K562 (cell line): ENCODE results near the gene HS3ST4. TPM values are rescaled to one million over a fixed set of nuclear protein-coding genes. Genes with fewer than 3 reads are reported as not detected.

Experiments
- ATAC-seq: fragments of 200-7000 bp; cut with Tn5 transposase; 3 replicates; pipeline ENCODE4 v1.9.1; 2020; ENCODE audit warnings: moderate library complexity
- BruUV-seq: library from RNA; stranded (reverse); fragments of 400-500 nt; replicated peaks from 2 replicates; lab custom pipeline; 2021; lab: Mats Ljungman, UMichigan
- CTCF ChIA-PET: fragments of 300-600 bp; formaldehyde crosslinking; extraction: SDS; loops from one replicate; lab custom pipeline; 2021; ENCODE audit warnings: low intra/inter-chr PET ratio; lab: Yijun Ruan, JAX
- POLR2A ChIA-PET: fragments of 300-600, 350-650 bp; sonication (Branson Sonifier 250); formaldehyde crosslinking; extraction: SDS; loops from one replicate; lab custom pipeline; 2021; ENCODE audit warnings: antibody characterized with exemption, inconsistent platforms; lab: Yijun Ruan, JAX
- DNase-seq, 4 experiments: peaks; one replicate each; pipeline versions ENCODE4 v3.0.0 to v3.0.0-alpha.2; 2011 to 2018; ENCODE audit warnings: low spot score in 3 of 4, mixed read lengths in 3 of 4; ENCODE audit errors: extremely low read depth in 1 of 4
- FAIRE-seq: peaks from 2 replicates; lab custom pipeline; 2011; peaks lifted over from hg19 to GRCh38; lab: Jason Lieb, UNC
- H2AFZ ChIP-seq: 2 replicates; pipeline ENCODE4 v1.6.0; 2011; ENCODE audit warnings: low read depth, low read length, control low read depth, inconsistent platforms
- H3K27ac ChIP-seq: fragments of 200-600 bp; 3 replicates; pipeline ENCODE4 v1.8.0; 2011; ENCODE audit warnings: low read depth, mild to moderate bottlenecking, control low read depth, inconsistent platforms, low read length, moderate library complexity, mixed read lengths; ENCODE audit errors: extremely low read depth
- H3K27me3 ChIP-seq, 2 experiments: fragments of 300-600 bp in 1 of 2; 2 replicates in 1 of 2; 3 replicates in 1 of 2; pipeline versions ENCODE4 v1.6.0 to v1.8.0; 2011; ENCODE audit warnings: inconsistent platforms in 2 of 2, low read length in 2 of 2, mild to moderate bottlenecking in 1 of 2, mixed read lengths in 1 of 2, moderate library complexity in 1 of 2; ENCODE audit not compliant: control insufficient read depth in 2 of 2, insufficient read depth in 2 of 2
- H3K36me3 ChIP-seq: fragments of 300-600 bp; 3 replicates; pipeline ENCODE4 v1.8.0; 2011; ENCODE audit warnings: mild to moderate bottlenecking, low read length, inconsistent platforms; ENCODE audit not compliant: control insufficient read depth, insufficient read depth
- H3K4me1 ChIP-seq, 2 experiments: fragments of 200-600 bp in 1 of 2; replicated peaks in 1 of 2; 2 replicates in 1 of 2; 3 replicates in 1 of 2; pipeline versions ENCODE4 v1.5.1 to v1.8.0; 2011; ENCODE audit warnings: inconsistent platforms in 2 of 2, low read length in 2 of 2, mild to moderate bottlenecking in 1 of 2, mixed read lengths in 1 of 2, moderate library complexity in 1 of 2; ENCODE audit not compliant: control insufficient read depth in 2 of 2, insufficient read depth in 2 of 2
- H3K4me2 ChIP-seq: 2 replicates; pipeline ENCODE4 v1.6.1; 2011; ENCODE audit warnings: low read length, control low read depth, inconsistent platforms, mixed read lengths; ENCODE audit not compliant: insufficient read depth
- H3K4me3 ChIP-seq: fragments of 200-600 bp; sonication (generic), shearing (Covaris generic); 2 replicates; pipeline ENCODE4 v1.5.1; 2016; ENCODE audit warnings: control low read depth, inconsistent platforms
- H3K79me2 ChIP-seq: fragments of 200-600 bp; 3 replicates; pipeline ENCODE4 v1.8.0; 2011; ENCODE audit warnings: low read length, inconsistent platforms; ENCODE audit not compliant: control insufficient read depth, insufficient read depth
- H3K9ac ChIP-seq, 2 experiments: 2 replicates each; pipeline versions ENCODE4 v1.6.0 to v1.6.1; 2011; ENCODE audit warnings: low read depth in 2 of 2, low read length in 2 of 2, control low read depth in 1 of 2, inconsistent platforms in 1 of 2, mild to moderate bottlenecking in 1 of 2, mixed read lengths in 1 of 2; ENCODE audit not compliant: insufficient read depth in 1 of 2
- H3K9me1 ChIP-seq: one replicate; pipeline ENCODE4 v1.6.0; 2011; ENCODE audit warnings: inconsistent platforms, mild to moderate bottlenecking, low read length, moderate library complexity; ENCODE audit not compliant: control insufficient read depth, insufficient read depth
- H3K9me3 ChIP-seq: replicated peaks from 2 replicates; pipeline ENCODE4 v1.5.1; 2011; ENCODE audit warnings: low read depth, low read length, inconsistent platforms; ENCODE audit not compliant: control insufficient read depth, insufficient read depth
- H4K20me1 ChIP-seq: replicated peaks from 2 replicates; pipeline ENCODE4 v1.6.1; 2011; ENCODE audit warnings: low read length, inconsistent platforms, mixed read lengths; ENCODE audit not compliant: control insufficient read depth, insufficient read depth
- BHLHE40 ChIP-seq: IDR thresholded peaks from 2 replicates; pipeline ENCODE4 v1.6.1; 2011; ENCODE audit warnings: low read length, improper control_type of control experiment
- CREB3L1 ChIP-seq: fragments of 450-650 bp; IDR thresholded peaks from 2 replicates; pipeline ENCODE4 v1.6.1; 2014; ENCODE audit warnings: low read depth, mild to moderate bottlenecking, moderate library complexity, borderline replicate concordance
- ETS2 ChIP-seq: IDR thresholded peaks from 2 replicates; pipeline ENCODE4 v1.6.1; 2016; ENCODE audit warnings: borderline replicate concordance, missing genetic modification characterization, mild to moderate bottlenecking, moderate library complexity, missing compliant biosample characterization; ENCODE audit not compliant: poor library complexity, severe bottlenecking
- HNRNPH1 ChIP-seq: fragments of 200-400 bp; formaldehyde crosslinking; optimal IDR thresholded peaks from 2 replicates; pipeline ENCODE3; 2017; ENCODE audit warnings: low read depth, mild to moderate bottlenecking, low read length, moderate library complexity
- MEF2A ChIP-seq: IDR thresholded peaks from 2 replicates; pipeline ENCODE4 v1.6.1; 2011; ENCODE audit warnings: low read depth, mild to moderate bottlenecking, low read length, moderate library complexity; ENCODE audit not compliant: control insufficient read depth
- MEIS2 ChIP-seq: fragments of 450-650 bp; IDR thresholded peaks from 2 replicates; pipeline ENCODE4 v1.6.1; 2014; ENCODE audit warnings: mild to moderate bottlenecking; ENCODE audit not compliant: partially characterized antibody
- MNT ChIP-seq, 2 experiments: fragments of 450-650 bp; conservative IDR thresholded peaks; 2 replicates each; pipeline ENCODE4 v1.6.1; 2017; ENCODE audit warnings: mild to moderate bottlenecking in 2 of 2, moderate library complexity in 2 of 2
- MXD1 ChIP-seq: fragments of 250-450 bp; sonication (Bioruptor Pico); IDR thresholded peaks from 2 replicates; pipeline ENCODE4 v1.8.0; 2021; ENCODE audit warnings: borderline replicate concordance, mild to moderate bottlenecking, moderate library complexity; ENCODE audit not compliant: poor library complexity, severe bottlenecking
- NFXL1 ChIP-seq: fragments of 450-650 bp; formaldehyde crosslinking; IDR thresholded peaks from 2 replicates; pipeline ENCODE4 v1.4.0; 2021; ENCODE audit warnings: mild to moderate bottlenecking
- PRMT5 ChIP-seq: sonication (generic); formaldehyde crosslinking; IDR thresholded peaks from 2 replicates; pipeline ENCODE4 v1.5.0; 2020; ENCODE audit warnings: missing genetic modification reagents
- SP2 ChIP-seq: IDR thresholded peaks from 2 replicates; pipeline ENCODE4 v1.6.1; 2011; ENCODE audit warnings: mild to moderate bottlenecking, low read depth, low read length, moderate library complexity; ENCODE audit not compliant: poor library complexity, severe bottlenecking; ENCODE audit errors: extremely low read depth
- U2AF2 ChIP-seq: fragments of 200-400 bp; formaldehyde crosslinking; optimal IDR thresholded peaks from 2 replicates; pipeline ENCODE3; 2017; ENCODE audit warnings: low read depth, mild to moderate bottlenecking, low read length
- USF2 ChIP-seq: sonication (generic); formaldehyde crosslinking; IDR thresholded peaks from 2 replicates; pipeline ENCODE4 v1.5.0; 2020; ENCODE audit warnings: missing genetic modification reagents
- ZBTB34 ChIP-seq: fragments of 250-450 bp; sonication (Bioruptor Pico); IDR thresholded peaks from 2 replicates; pipeline ENCODE4 v1.8.0; 2021; ENCODE audit warnings: mild to moderate bottlenecking, moderate library complexity
- ZC3H8 ChIP-seq: fragments of 450-650 bp; IDR thresholded peaks from 2 replicates; pipeline ENCODE4 v1.6.1; 2017
- ZNF707 ChIP-seq: fragments of 250-450 bp; sonication (Bioruptor Pico); conservative IDR thresholded peaks from 2 replicates; pipeline ENCODE4 v1.8.0; 2022; ENCODE audit warnings: inconsistent platforms, mild to moderate bottlenecking, moderate library complexity
- WGBS: fragments of 100-300 bp; shearing (Covaris generic); methylation state at CpG from one replicate; pipeline ENCODE4 v1.1.6; 2016; ENCODE audit warnings: low coverage, mixed read lengths; ENCODE audit not compliant: insufficient coverage; ENCODE audit errors: missing lambda C conversion rate; 5-methylcytosine and 5-hydroxymethylcytosine counted together
- in situ Hi-C: fragments of 300-500 bp; cut with MboI; formaldehyde crosslinking; loops from 4 replicates; pipeline ENCODE4 v1.15.0; 2018; ENCODE audit warnings: inconsistent platforms, mixed read lengths
- intact Hi-C: fragments of 100-400 bp; cut with micrococcal nuclease; formaldehyde crosslinking; loops from 2 replicates; pipeline ENCODE4 v1.14.2; 2022
- polyA plus RNA-seq, 8 experiments: library from polyadenylated mRNA; depleted of rRNA in 4 of 8; stranded (reverse) in 5 of 8; unstranded in 3 of 8; fragments of >200 nt; fragmentation: Nextera tagmentation in 2 of 8; fragmentation: Illumina TruSeq in 1 of 8; extraction: Ambion mirVana in 2 of 8; extraction: Trizol in 1 of 8; gene quantifications; 2 replicates each; pipeline versions ENCODE4 v1.2.1 to v1.2.3, GENCODE V29; 2011 to 2014; ENCODE audit warnings: inconsistent platforms in 1 of 8, missing spikeins in 1 of 8
- total RNA-seq, 7 experiments: library from RNA; depleted of rRNA in 6 of 7; stranded (reverse); fragments of >200 nt in 6 of 7; fragmentation: Illumina TruSeq in 2 of 7; extraction: Trizol in 2 of 7; gene quantifications; 2 replicates each; pipeline versions ENCODE4 v1.2.1 to v1.2.3, GENCODE V29; 2011 to 2021; ENCODE audit warnings: low replicate concordance in 1 of 7

Gene HS3ST4
- total and polyA plus RNA-seq, 9 of the 15 experiments (the other 6 are each of a cell fraction or from before 2014, with no cell fraction given) = not detected

- 0% methylated on average over 3 of the region's 3 CpGs for WGBS
- DNase-seq (no peak), FAIRE-seq (no peak), ATAC-seq (no peak)
- H3K27me3 ChIP-seq = no peaks in the 10 kb centered on the region; a peak in 1 of 5 replicates
- no peaks in the 10 kb centered on the region for H3K9me3 ChIP-seq
- ChIA-PET CTCF (no interaction called here), POLR2A (no interaction called here)
- no peaks in the 10 kb centered on the region for H3K79me2 ChIP-seq
- BruUV-seq = no TSS peak
- intact Hi-C loops = no loop called here
- in situ Hi-C loops = no loop called here
- H3K9ac ChIP-seq = no peak overlapping the region
- no peak overlapping the region for H2AFZ ChIP-seq
- no peak overlapping the region for H3K27ac ChIP-seq
- no peak overlapping the region for H3K4me2 ChIP-seq
- H3K9me1 ChIP-seq = no peaks in the 10 kb centered on the region
- peaks cover 4% of the 10 kb centered on the region; the same call in 1 of the 2 replicates for H4K20me1 ChIP-seq
- H3K36me3 ChIP-seq = no peaks in the 10 kb centered on the region
- H3K4me1 ChIP-seq = no peaks in the 10 kb centered on the region
- no peak overlapping the region for H3K4me3 ChIP-seq
- TF ChIP-seq PRMT5 (CRISPR knock-in tag) (no peak), ZBTB34 (CRISPR knock-in tag) (no peak), USF2 (CRISPR knock-in tag) (no peak), MEF2A (no peak), SP2 (no peak), ETS2 (tag) (no peak), ZNF707 (CRISPR knock-in tag) (no peak), HNRNPH1 (no peak), CREB3L1 (no peak), MNT (conservative IDR thresholded peaks at IDR 0.05) (no peak), MXD1 (no peak), BHLHE40 (no peak), NFXL1 (CRISPR knock-in tag) (no peak), U2AF2 (no peak), ZC3H8 (no peak), MEIS2 (no peak)
These were observed 366.6 kb downstream of the HS3ST4 start for GRCh38 chr16:26058326-26058725.
